Measurements from ENCODE around the gene REL.
A peak's percentile ranks its signal among the peaks of the same experiment; 100 is the strongest.
"Not testable (repeated sequence)": the region's sequence is repeated elsewhere in the genome, so short reads cannot be mapped to it uniquely, and the experiment has no call there.

The REL gene

GRCh38 chr2:60868589-60869273 lies 12.6 kb upstream of the REL start:
- no peak for DNase-seq

- DNase-seq = no peak
Observed at GRCh38 chr2:60872510-60872928, 8.9 kb upstream of the REL start.

- no peak for DNase-seq
Observed at GRCh38 chr2:60873381-60873780, 8.0 kb upstream of the REL start.

GRCh38 chr2:60875520-60875919 lies 5.9 kb upstream of the REL start:
- no peak for DNase-seq

DNA sequence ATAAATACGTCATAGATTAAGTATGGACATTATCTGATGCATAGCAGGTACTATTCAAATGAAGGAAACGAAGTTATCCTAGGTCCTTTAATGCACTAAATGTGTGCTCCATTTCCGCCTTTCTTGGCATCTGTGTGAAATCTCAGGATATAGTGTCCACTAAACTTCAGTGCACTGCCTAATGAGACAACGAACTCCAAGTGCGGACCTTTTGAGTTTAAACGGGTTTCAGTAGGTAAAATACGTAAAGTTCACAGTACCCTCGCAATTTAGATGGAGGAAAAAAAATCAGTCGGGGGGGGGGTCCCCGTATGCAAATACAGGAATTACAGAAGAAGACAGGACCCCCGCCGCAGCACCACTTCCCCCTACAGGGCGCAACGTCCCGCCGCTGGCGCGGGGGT lies 729 bp upstream of the REL start:
- DNase-seq = no peak

DNA sequence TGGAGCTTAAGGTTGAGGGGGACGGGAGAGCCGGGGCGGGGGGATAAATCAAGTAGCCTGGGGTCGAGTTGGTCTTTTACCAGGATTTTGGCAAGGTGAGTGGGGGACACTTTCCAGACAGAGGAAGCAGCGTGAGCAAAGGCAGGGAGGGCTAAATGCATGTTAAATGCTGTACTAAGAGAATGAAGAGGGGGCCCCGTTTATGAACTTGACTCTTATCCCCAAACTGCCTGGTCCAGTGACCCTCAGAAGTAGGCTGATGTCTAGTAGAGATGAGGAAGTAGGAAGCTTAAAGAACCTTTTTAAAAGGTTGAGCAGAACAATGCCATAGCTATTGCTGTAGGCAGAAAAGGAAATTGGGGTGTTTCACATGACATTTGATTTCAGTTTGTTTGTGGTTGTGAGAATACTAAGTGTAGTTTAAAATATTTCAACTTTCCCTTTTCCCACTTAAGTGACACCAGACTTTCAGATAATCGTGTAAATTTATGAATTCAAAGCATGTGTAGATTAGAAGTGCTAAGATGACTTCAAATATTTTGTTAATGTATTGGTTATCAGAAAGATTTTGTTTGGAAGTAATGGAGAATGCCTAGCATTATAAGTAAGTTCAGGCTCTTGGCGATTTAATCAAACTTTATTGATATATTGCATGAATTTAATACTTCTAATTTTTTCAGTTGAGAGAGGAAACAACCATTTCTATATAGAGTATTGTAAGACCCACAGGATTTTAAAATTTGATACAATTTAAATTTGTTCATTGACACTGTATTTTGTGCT lies 1.8 kb downstream of the REL start:
- no peak for DNase-seq

GRCh38 chr2:60883896-60884295 lies 2.5 kb downstream of the REL start:
- no peak for DNase-seq

- no peak for DNase-seq
Observed at GRCh38 chr2:60884800-60885199, 3.4 kb downstream of the REL start.

DNA sequence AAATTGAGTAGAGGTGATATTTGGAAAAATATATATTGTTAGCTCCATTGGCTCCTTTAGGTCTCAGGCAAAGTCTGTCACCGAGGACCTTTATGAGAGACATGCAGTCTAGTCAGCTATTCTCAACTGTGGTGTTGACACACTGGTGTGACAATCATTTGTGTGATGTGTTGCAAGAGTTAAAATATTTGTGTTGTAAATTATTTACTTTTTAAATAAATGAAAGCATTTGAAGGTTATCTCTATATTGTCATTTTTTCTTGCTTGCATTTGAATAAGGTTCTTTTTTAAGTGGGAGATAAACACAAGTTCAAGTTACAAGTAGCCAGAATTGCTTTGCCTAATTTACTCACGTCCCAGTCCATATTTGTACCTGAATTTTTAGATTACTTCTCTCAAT lies 4.3 kb downstream of the REL start:
- DNase-seq = no peak

DNA sequence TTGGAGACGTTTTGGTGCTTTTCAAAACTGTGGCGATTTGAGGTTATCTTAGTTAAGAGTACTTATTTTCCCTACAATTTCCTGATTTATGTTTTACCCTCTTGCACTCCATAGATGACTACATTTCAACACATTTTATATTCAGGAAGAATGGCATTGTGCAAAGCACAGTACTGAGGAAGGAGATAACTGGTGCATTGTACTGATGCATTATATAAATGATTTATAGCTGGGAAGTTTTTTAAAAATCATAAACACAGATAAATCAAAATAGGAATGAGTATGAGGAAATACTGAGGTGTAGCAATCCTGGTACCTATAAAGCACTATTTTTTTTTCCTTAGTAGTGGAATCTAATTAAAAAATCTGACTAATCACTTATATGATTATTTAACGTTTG lies 5.6 kb downstream of the REL start:
- no peak for DNase-seq

GRCh38 chr2:60888853-60889252 lies 7.5 kb downstream of the REL start:
- DNase-seq = no peak

DNA sequence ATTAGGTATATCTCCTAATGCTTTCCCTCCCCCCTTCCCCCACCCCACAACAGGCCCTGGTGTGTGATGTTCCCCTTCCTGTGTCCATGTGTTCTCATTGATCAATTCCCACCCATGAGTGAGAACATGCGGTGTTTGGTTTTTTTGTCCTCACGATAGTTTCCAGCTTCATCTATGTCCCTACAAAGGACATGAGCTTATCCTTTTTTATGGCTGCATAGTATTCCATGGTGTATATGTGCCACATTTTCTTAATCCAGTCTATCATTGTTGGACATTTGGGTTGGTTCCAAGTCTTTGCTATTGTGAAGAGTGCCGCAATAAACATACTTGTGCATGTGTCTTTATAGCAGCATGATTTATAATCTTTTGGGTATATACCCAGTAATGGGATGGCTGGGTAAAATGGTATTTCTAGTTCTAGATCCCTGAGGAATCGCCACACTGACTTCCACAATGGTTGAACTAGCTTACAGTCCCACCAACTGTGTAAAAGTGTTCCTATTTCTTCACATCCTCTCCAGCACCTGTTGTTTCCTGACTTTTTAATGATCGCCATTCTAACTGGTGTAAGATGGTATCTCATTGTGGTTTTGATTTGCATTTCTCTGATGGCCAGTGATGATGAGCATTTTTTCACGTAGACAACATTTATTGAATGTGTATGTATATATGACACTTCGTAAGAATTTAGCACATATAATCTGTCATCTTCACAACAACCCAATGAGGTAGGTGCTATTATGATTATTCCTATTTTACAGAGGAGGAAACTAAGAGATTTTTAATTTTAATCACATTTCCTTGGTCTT lies 8.4 kb downstream of the REL start:
- DNase-seq = not testable (repeated sequence)

GRCh38 chr2:60890393-60890707 lies 9.0 kb downstream of the REL start:
- DNase-seq = no peak

GRCh38 chr2:60891180-60891579 lies 9.8 kb downstream of the REL start:
- no peak for DNase-seq

DNA sequence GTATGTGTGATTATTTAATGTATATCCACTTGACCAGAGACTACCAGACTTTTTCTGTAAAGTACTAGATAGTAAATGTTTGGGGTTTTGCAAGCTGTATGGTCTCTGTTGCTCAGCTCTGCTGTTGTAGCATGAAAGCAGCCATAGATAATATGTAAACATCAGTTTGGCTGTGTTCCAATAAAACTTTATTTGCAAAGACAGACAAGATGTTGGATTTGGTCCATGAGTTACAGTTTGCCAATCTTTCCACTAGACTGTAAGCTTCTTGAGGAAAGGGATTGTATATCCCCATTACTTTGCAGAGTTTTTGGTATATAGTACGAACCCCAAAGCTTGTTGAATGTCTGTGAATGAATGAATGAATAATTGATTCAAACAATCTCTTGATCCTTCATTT lies 17.2 kb downstream of the REL start:
- no peak for DNase-seq

DNA sequence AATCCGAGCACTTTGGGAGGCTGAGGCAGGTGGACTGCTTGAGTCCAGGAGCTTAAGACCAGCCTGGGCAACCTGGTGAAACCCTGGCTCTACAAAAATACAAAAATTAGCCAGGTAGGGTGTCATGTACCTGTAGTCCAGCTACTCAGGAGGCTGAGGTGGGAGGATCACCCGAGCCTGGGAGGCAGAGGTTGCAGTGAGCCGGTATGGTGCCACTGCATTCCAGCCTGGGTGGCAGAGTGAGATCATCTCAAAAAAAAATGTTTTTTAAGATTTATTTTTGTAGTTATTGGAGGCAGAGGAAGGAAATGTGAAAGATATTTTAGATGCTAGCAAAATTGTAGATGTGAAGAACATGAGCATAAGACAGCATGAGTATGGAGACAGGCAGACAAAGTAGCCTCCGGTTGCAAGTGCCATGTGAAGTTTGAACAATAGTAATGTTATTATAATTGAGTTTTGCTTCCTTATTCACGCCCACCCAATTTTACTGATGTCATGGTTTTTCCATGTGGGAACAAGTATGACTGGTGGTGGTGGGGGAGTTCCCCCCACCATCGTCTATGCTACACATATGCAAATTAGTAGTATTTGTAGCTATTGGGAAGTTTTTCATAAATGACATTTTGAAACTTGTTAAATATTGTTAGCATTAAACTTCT lies 18.0 kb downstream of the REL start:
- peak; percentile 48 for DNase-seq

GRCh38 chr2:60899892-60900249 lies 18.5 kb downstream of the REL start:
- DNase-seq = no peak

DNA sequence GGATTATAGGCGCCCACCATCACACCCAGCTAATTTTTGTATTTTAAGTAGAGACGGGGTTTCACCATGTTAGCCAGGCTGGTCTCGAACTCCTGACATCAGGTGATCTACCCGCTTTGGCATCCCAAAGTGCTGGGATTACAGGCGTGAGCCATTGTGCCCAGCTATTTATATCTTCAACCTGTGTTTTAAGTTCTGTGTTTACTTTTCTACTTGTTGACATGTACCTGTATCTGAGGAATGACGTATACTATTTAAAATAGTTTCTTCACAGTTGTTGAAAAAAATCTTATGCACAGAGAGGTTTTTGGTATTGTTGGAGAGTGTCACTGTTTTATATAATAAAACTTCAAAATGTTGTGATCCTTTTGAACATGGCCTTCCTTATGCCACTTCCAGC lies 19.9 kb downstream of the REL start:
- DNase-seq = not testable (repeated sequence)

DNA sequence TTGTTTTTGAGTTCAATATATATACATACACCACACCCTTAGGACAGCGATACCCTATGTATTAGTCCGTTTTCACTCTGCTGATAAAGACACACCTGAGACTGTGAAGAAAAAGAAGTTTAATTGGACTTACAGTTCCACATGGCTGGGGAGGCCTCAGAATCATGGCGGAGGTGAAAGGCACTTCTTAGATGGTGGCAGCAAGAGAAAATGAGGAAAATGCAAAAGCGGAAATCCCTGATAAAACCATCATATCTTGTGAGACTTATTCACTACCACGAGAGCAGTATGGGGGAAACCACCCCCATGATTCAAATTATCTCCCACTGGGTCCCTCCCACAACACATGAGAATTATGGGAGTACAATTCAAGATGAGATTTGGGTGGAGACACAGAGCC lies 24.5 kb downstream of the REL start:
- DNase-seq = not testable (repeated sequence)

DNA sequence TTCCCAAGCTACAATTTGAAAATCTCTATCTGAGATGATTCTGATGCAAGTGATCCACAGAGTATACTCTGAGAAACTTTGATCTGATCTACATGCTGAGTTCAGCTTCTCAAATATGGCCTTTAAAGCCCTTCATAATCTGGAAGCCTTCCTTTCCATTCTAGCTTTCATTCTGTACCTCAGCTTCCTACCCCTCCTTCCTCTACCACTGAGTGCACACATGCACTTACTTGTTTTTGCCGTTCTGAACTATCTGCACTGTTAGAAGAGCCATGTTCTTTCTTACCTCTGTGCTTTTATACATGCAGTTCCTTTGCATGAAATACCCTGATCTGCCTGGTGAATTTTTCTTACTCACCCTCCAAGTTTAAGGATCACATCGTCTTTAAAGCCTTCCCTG lies 25.0 kb downstream of the REL start:
- DNase-seq = no peak

GRCh38 chr2:60907329-60907728 lies 26.0 kb downstream of the REL start:
- DNase-seq = no peak

DNA sequence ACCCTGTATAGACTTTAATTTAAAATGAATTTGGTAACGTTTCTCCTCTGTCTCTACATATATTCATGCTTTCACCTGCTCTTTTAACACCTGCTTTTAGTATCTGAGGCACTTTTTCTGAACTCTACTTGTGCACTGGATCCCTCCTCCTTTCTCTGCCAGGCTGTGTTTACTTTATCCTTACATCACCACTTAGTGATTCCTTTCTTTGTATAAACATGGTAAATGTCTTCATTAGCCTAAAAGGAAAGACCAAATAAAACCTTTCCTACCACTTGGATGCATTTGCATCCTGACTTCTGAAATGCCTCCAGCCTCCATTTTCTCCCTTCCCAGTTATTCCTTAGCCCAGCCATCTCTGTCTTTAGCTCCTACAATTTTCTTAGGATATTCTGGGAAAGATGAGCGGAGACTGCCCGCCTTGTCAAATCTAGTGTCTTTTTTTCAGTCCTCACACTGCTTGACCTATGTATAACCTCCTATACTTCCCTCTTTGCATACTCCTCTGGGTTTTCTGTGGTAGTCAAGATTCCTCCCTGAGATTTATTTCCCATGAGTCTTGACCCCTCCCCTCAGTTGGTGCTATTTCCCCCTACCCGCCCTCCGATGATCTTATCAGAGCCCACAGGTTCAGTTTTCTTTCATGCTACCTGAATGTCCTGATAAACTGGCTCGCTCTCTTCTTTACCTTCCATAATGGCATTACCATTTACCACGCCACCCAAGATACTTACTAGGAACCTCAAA lies 44.8 kb downstream of the REL start:
- no peak for DNase-seq

All from activated naive CD4-positive, alpha-beta T cell treated with anti-CD3 and anti-CD28 coated beads, Interleukin-2, amount 50 U/mL, for 16 hours (primary cell).